Stimulated activated naive B cell treated with anti-CD40 and anti-IgM and Interleukin-4, amounts not matched to agents 10 μg/mL and 1 μg/mL and 100 μg/mL, for 72 hours (primary cell): ENCODE results near the gene CHRNG.

Experiments used
- ATAC-seq, 2 donors: fragments of 150-1000 bp; cut with Tn5 transposase; replicated peaks; 2 replicates each; pipeline ENCODE4 v1.10.0; 2021; ENCODE audit warnings: moderate library complexity in 1 of 2
- DNase-seq: peaks from one replicate; pipeline ENCODE4 v3.0.0; 2021
- H3K27ac Mint-ChIP-seq: one replicate; pipeline ENCODE4 v1.8.0; 2022; ENCODE audit warnings: mild to moderate bottlenecking, mixed read lengths
- H3K27me3 Mint-ChIP-seq, 2 donors: one replicate each; pipeline ENCODE4 v1.8.0; 2022; ENCODE audit warnings: mixed read lengths in 2 of 2
- H3K36me3 Mint-ChIP-seq, 2 donors: one replicate each; pipeline ENCODE4 v1.8.0; 2022; ENCODE audit warnings: mixed read lengths in 2 of 2, mild to moderate bottlenecking in 1 of 2
- H3K4me1 Mint-ChIP-seq, 2 donors: one replicate each; pipeline ENCODE4 v1.8.0; 2022; ENCODE audit warnings: mixed read lengths in 2 of 2, mild to moderate bottlenecking in 1 of 2
- H3K4me3 Mint-ChIP-seq, 2 donors: one replicate each; pipeline ENCODE4 v1.8.0; 2022; ENCODE audit warnings: mild to moderate bottlenecking in 2 of 2, mixed read lengths in 2 of 2, moderate library complexity in 1 of 2
- H3K9me3 Mint-ChIP-seq, 2 donors: one replicate each; pipeline ENCODE4 v1.8.0; 2022; ENCODE audit warnings: mixed read lengths in 2 of 2, mild to moderate bottlenecking in 1 of 2

The CHRNG gene, protein sequence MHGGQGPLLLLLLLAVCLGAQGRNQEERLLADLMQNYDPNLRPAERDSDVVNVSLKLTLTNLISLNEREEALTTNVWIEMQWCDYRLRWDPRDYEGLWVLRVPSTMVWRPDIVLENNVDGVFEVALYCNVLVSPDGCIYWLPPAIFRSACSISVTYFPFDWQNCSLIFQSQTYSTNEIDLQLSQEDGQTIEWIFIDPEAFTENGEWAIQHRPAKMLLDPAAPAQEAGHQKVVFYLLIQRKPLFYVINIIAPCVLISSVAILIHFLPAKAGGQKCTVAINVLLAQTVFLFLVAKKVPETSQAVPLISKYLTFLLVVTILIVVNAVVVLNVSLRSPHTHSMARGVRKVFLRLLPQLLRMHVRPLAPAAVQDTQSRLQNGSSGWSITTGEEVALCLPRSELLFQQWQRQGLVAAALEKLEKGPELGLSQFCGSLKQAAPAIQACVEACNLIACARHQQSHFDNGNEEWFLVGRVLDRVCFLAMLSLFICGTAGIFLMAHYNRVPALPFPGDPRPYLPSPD

DNA sequence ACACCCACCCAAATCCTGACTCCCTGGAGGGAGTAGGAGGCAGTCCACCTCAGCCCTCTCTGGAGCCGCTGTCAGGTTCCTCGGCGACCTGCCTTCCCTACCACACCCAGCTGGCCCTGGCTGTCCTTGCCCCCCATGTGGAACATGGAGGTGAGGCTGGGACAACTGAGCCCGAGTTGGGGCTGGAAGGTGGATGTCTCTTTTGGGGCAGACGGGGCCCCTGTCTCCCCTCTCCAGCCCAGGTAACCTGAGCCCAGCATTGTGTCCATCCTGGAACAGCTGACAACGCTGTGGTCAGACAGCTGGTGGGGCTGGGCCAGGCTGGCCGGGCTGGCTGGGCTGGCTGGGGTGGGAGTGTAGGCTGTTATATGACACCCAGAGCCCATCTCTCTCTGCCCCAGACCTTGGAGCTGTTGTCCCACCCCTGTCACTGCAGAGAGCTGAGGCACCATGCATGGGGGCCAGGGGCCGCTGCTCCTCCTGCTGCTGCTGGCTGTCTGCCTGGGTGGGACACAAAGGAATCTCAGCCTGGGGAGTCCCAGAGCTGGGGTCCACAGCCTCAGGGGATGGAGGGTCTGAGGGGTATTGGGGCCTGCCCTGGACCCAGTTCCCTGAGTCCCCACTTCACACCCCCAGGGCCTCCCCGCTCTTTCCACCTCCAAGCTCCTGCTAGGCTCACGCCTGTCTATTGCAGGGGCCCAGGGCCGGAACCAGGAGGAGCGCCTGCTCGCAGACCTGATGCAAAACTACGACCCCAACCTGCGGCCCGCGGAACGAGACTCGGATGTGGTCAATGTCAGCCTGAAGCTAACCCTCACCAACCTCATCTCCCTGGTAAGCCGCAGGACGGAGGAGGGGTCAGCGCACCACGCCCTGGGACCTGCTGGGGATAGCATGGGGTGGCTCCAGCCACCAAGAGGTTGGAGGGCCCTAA is at the start of gene CHRNG:
Gene CHRNG (plus strand): TSS at position 395 of the 934 bp plus-strand sequence. CDS start 56 bp downstream, at position 451.
- no peak for DNase-seq
- H3K4me3 Mint-ChIP-seq, result peak within 1 kb of the TSS in 1 of 2 donors; percentile 54
- peaks cover 9 to 14% of the 10 kb centered on the region in 2 donors for H3K36me3 Mint-ChIP-seq
- H3K4me1 Mint-ChIP-seq, result peaks cover 22 to 38% of the 10 kb centered on the region in 2 donors
- peaks cover 6 to 8% of the 10 kb centered on the region in 2 donors for H3K9me3 Mint-ChIP-seq
- ATAC-seq, result no peak
- no peak within 1 kb of the TSS for H3K27ac Mint-ChIP-seq
- peaks cover 27 to 35% of the 10 kb centered on the region in 2 donors for H3K27me3 Mint-ChIP-seq

GRCh38 chr2:232490221-232491138 is 49.0 kb upstream of the CHRNG start:
- Mint-ChIP-seq H3K9me3 (no peaks in the 10 kb centered on the region), H3K36me3 (no peaks in the 10 kb centered on the region), H3K4me1 (peaks cover 5 to 9% of the 10 kb centered on the region in 2 donors), H3K27me3 (peaks cover 36 to 63% of the 10 kb centered on the region in 2 donors), H3K27ac (no peak overlapping the region), H3K4me3 (no peak overlapping the region)
- DNase-seq, result no peak
- no peak for ATAC-seq

GRCh38 chr2:232491139-232491780 is 48.2 kb upstream of the CHRNG start:
- ATAC-seq, result no peak
- H3K36me3 Mint-ChIP-seq, result no peaks in the 10 kb centered on the region
- H3K27me3 Mint-ChIP-seq, result peaks cover 34 to 58% of the 10 kb centered on the region in 2 donors
- H3K4me3 Mint-ChIP-seq, result no peak overlapping the region
- H3K27ac Mint-ChIP-seq, result no peak overlapping the region
- DNase-seq, result no peak
- H3K4me1 Mint-ChIP-seq, result peaks cover 3 to 7% of the 10 kb centered on the region in 2 donors
- H3K9me3 Mint-ChIP-seq, result no peaks in the 10 kb centered on the region

DNA sequence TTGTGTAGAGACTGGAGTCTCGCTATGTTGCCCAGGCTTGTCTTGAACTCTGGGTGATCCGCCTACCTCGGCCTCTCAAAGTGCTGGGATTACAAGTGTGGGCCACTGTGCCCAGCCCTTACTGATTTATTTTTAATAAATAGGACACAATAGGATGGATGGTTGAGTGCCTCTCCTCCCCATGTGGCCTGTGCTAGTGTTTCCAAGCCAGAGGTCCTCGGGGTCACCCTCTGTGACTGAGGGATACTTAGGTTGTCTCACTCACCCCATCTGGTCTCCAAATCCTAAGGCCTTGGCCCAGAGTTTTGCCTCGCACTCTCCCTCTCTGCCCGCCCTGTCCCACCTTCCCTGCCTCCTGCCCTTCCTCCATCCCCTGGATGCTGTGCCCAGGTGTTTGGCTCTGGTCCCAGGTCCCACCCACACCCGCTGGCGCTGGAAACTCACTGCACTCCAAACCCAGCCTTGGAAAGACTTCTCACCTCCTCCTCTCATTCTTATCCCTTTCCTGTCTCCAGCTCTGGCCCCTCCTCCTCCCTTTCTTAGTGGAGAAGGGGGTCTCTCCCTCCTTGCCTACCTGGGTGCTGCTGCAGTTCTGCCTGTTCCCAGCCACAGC is 47.1 kb upstream of the CHRNG start:
- Mint-ChIP-seq H3K4me1 (peaks cover 3 to 7% of the 10 kb centered on the region in 2 donors), H3K9me3 (no peaks in the 10 kb centered on the region), H3K4me3 (no peak overlapping the region), H3K27me3 (peaks cover 34 to 53% of the 10 kb centered on the region in 2 donors), H3K36me3 (no peaks in the 10 kb centered on the region), H3K27ac (no peak overlapping the region)
- DNase-seq, result no peak
- no peak for ATAC-seq

GRCh38 chr2:232492963-232493700 is 46.4 kb upstream of the CHRNG start:
- Mint-ChIP-seq H3K27ac (no peak overlapping the region), H3K4me1 (peaks cover 3% of the 10 kb centered on the region in 2 donors), H3K27me3 (peaks cover 34 to 52% of the 10 kb centered on the region in 2 donors), H3K4me3 (no peak overlapping the region), H3K9me3 (no peaks in the 10 kb centered on the region), H3K36me3 (no peaks in the 10 kb centered on the region)
- DNase-seq (no peak), ATAC-seq (no peak)

DNA sequence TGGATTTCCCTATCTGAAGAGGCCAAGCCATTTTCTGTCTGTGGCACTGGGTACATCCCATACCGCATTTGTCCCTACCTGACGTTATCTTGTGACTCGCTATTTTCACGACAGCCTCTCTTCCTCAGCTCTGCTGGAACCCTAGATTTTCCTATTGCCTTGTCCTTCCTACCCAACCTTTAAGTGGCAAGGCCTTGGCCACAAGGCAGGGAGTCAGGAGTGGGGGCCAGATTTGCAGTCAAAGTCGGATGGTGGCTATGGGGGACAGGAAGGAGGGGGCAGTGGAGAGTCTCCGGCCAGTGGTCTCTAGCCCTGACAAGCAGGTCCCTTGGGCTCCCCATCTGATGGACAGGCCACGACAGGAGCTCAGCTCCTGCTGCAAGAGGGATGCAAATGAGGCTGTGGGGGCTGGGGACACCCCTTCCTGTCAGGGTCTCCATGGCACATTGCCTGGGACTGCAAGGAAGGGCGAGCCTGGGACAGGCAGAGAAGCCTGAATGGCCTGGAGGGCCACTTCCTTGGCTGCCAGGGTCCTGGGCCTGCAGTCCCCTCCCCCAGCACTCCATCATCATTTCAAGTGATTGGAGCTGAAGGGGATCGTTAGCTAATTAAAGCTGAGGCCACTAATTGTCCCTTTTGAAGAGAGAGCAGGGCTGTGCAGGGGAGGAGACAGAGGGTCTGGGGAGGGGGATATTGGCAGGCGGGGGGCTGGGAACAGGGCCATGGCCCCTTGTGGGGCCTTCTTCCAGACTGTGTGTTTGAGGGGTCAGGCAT is 45.6 kb upstream of the CHRNG start:
- peaks cover 35 to 51% of the 10 kb centered on the region in 2 donors for H3K27me3 Mint-ChIP-seq
- DNase-seq (no peak), ATAC-seq (no peak)
- no peaks in the 10 kb centered on the region for H3K9me3 Mint-ChIP-seq
- peaks cover 0 to under 1% of the 10 kb centered on the region in 2 donors for H3K4me1 Mint-ChIP-seq
- H3K4me3 Mint-ChIP-seq, result no peak overlapping the region
- H3K36me3 Mint-ChIP-seq, result no peaks in the 10 kb centered on the region
- H3K27ac Mint-ChIP-seq, result no peak overlapping the region

- H3K27me3 Mint-ChIP-seq, result peaks cover 34 to 50% of the 10 kb centered on the region in 2 donors
- no peaks in the 10 kb centered on the region for H3K36me3 Mint-ChIP-seq
- no peak overlapping the region for H3K4me3 Mint-ChIP-seq
- H3K4me1 Mint-ChIP-seq, result no peaks in the 10 kb centered on the region
- no peak overlapping the region for H3K27ac Mint-ChIP-seq
- no peak for ATAC-seq
- H3K9me3 Mint-ChIP-seq, result no peaks in the 10 kb centered on the region
- no peak for DNase-seq
These were observed 45.0 kb upstream of the CHRNG start for GRCh38 chr2:232494542-232494941.

GRCh38 chr2:232495292-232495691 is 44.2 kb upstream of the CHRNG start:
- Mint-ChIP-seq H3K4me1 (no peaks in the 10 kb centered on the region), H3K4me3 (no peak overlapping the region), H3K27me3 (peaks cover 35 to 47% of the 10 kb centered on the region in 2 donors), H3K36me3 (no peaks in the 10 kb centered on the region), H3K9me3 (no peaks in the 10 kb centered on the region), H3K27ac (no peak overlapping the region)
- no peak for DNase-seq
- ATAC-seq, result no peak

DNA sequence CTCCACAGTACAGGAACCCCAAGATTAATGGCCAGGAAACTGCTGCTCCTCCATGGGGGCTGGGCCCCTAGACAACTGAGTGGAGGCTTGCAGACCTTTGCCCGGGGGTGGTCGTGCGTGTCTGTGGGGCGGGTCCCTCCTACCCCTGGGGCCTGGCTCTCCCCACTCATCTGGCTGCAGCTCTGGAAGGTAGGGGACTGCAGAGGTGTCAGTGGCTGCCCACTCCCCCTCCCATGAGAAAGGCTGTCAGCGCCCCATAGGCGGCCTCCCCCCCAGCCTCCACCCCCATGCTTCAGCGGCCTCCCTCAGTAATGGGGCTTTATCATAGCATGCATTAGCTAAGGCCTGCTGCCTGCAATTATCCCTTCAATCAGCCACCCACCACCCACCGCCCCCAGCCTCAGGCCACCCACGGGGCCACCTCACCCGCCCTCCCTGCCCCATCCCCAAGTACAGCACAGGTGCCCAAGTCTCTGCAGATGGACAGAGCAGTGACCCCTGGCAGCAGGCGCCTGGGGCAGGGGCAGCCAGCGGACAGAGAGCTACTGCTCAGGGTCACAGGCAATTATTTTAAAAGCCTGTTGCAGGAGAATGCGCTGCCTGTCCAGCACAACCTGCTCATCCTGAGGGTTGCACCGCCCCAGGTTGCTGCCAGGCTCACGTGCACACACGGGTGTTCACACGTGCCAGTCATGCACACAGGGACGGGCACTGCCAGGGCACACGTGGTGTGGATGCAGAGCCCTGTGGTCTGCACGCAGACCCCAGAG is 42.8 kb upstream of the CHRNG start:
- no peaks in the 10 kb centered on the region for H3K36me3 Mint-ChIP-seq

DNA sequence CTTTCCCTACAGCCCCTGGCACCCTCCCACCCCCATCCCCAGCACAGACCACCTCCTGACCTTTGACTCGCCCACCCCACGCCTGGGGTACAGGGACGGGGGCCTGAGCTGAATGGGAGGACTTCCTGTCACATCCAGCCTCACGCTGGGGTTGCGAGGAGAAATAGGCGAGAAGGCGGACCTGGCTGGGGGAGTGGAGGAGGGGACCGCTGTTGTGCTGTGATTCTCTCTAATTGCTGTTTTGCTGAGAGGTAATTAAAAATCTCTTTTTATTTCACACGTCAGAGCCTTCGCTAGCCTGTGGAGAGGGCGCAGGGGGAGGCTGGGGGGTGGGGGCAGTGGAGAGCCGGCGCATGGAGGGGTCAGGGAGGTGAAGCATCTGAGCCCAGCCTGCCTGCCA is 42.1 kb upstream of the CHRNG start:
- H3K4me1 Mint-ChIP-seq, result peaks cover under 1 to 2% of the 10 kb centered on the region in 2 donors
- no peaks in the 10 kb centered on the region for H3K36me3 Mint-ChIP-seq
- H3K9me3 Mint-ChIP-seq, result no peaks in the 10 kb centered on the region
- H3K27me3 Mint-ChIP-seq, result peaks cover 33 to 43% of the 10 kb centered on the region in 2 donors
- no peak for DNase-seq
- H3K4me3 Mint-ChIP-seq, result no peak overlapping the region
- ATAC-seq, result no peak
- H3K27ac Mint-ChIP-seq, result no peak overlapping the region

More for the DNA sequence above, 42.8 kb upstream of the CHRNG start:
- no peak for ATAC-seq
- Mint-ChIP-seq H3K27me3 (peaks cover 31 to 42% of the 10 kb centered on the region in 2 donors), H3K27ac (no peak overlapping the region), H3K9me3 (no peaks in the 10 kb centered on the region), H3K4me1 (no peaks in the 10 kb centered on the region), H3K4me3 (no peak overlapping the region)
- DNase-seq, result no peak

- Mint-ChIP-seq H3K36me3 (no peaks in the 10 kb centered on the region), H3K27ac (no peak overlapping the region), H3K9me3 (no peaks in the 10 kb centered on the region), H3K27me3 (peaks cover 33 to 43% of the 10 kb centered on the region in 2 donors), H3K4me1 (peaks cover 4 to 13% of the 10 kb centered on the region in 2 donors), H3K4me3 (no peak overlapping the region)
- DNase-seq (no peak), ATAC-seq (no peak)
These were observed 41.0 kb upstream of the CHRNG start for GRCh38 chr2:232498452-232498851.
